H1 (cell line): ENCODE results near the gene E2F3. TPM values are rescaled to one million over a fixed set of nuclear protein-coding genes. Genes with fewer than 3 reads are reported as not detected.

ENCODE experiments used
- CTCF ChIA-PET: fragments of 300-600 bp; sonication (Branson Sonifier 250); formaldehyde crosslinking; loops from one replicate; lab custom pipeline; 2021; ENCODE audit not compliant: partially characterized antibody; lab: Charles Lee
- POLR2A ChIA-PET: fragments of 300-600 bp; sonication (Branson Sonifier 250); formaldehyde crosslinking; loops from one replicate; lab custom pipeline; 2021; ENCODE audit warnings: inconsistent platforms; ENCODE audit not compliant: partially characterized antibody; lab: Charles Lee
- DNase-seq, 2 experiments: peaks; one replicate each; pipeline versions ENCODE4 v3.0.0 to v3.0.0-alpha.2; 2010 to 2022; ENCODE audit warnings: low spot score in 2 of 2, low read depth in 1 of 2, mixed read lengths in 1 of 2
- FAIRE-seq: peaks from 2 replicates; lab custom pipeline; 2011; peaks lifted over from hg19 to GRCh38; lab: Jason Lieb, UNC
- H2AFZ ChIP-seq: 2 replicates; pipeline ENCODE4 v1.8.1; 2012; ENCODE audit warnings: low read length, inconsistent platforms
- H2AK5ac ChIP-seq: 2 replicates; pipeline ENCODE4 v1.6.1; 2013; ENCODE audit warnings: low read depth, low read length
- H2BK120ac ChIP-seq: replicated peaks from 2 replicates; pipeline ENCODE3; 2013; ENCODE audit warnings: low read depth, low read length, inconsistent platforms
- H2BK12ac ChIP-seq: 2 replicates; pipeline ENCODE4 v1.6.1; 2013; ENCODE audit warnings: low read depth, low read length
- H2BK15ac ChIP-seq: 2 replicates; pipeline ENCODE4 v1.6.1; 2013; ENCODE audit warnings: low read length
- H2BK20ac ChIP-seq: 2 replicates; pipeline ENCODE4 v1.6.1; 2013; ENCODE audit warnings: low read length
- H2BK5ac ChIP-seq: 2 replicates; pipeline ENCODE4 v1.6.1; 2013; ENCODE audit warnings: low read depth, low read length
- H3K14ac ChIP-seq: 2 replicates; pipeline ENCODE4 v1.6.1; 2013; ENCODE audit warnings: inconsistent platforms; ENCODE audit not compliant: insufficient read length
- H3K18ac ChIP-seq: 2 replicates; pipeline ENCODE4 v1.6.1; 2013; ENCODE audit warnings: low read length; ENCODE audit errors: extremely low read depth
- H3K23ac ChIP-seq: 2 replicates; pipeline ENCODE4 v1.6.1; 2013; ENCODE audit warnings: inconsistent platforms; ENCODE audit not compliant: insufficient read length
- H3K23me2 ChIP-seq: 2 replicates; pipeline ENCODE4 v1.6.1; 2013; ENCODE audit warnings: low read depth, low read length
- H3K27ac ChIP-seq: 2 replicates; pipeline ENCODE4 v1.6.1; 2011; ENCODE audit warnings: low read depth, low read length, inconsistent platforms
- H3K27me3 ChIP-seq, 4 experiments: replicated peaks in 1 of 4; 1 replicate in 1 of 4; 2 replicates in 3 of 4; pipeline versions ENCODE4 v1.6.1 to v1.8.1; 2011 to 2013; ENCODE audit warnings: low read length in 3 of 4, mild to moderate bottlenecking in 3 of 4, inconsistent platforms in 2 of 4, mixed read lengths in 2 of 4, moderate library complexity in 1 of 4; ENCODE audit not compliant: control insufficient read depth in 3 of 4, insufficient read depth in 3 of 4; ENCODE audit errors: extremely low read depth in 1 of 4
- H3K36me3 ChIP-seq, 4 experiments: 2 replicates each; pipeline versions ENCODE4 v1.6.1 to v1.8.1; 2011 to 2013; ENCODE audit warnings: mild to moderate bottlenecking in 4 of 4, low read length in 3 of 4, moderate library complexity in 2 of 4, control low read depth in 1 of 4, inconsistent platforms in 1 of 4; ENCODE audit not compliant: insufficient read depth in 4 of 4, control insufficient read depth in 2 of 4
- H3K4ac ChIP-seq: replicated peaks from 2 replicates; pipeline ENCODE3; 2013; ENCODE audit warnings: low read length, low read depth, mixed read lengths, inconsistent platforms; ENCODE audit not compliant: insufficient read length
- H3K4me1 ChIP-seq, 4 experiments: replicated peaks in 1 of 4; 1 replicate in 1 of 4; 2 replicates in 3 of 4; pipeline versions ENCODE4 v1.6.1 to v1.8.1; 2011 to 2013; ENCODE audit warnings: low read length in 3 of 4, inconsistent platforms in 2 of 4, mixed read lengths in 1 of 4; ENCODE audit not compliant: insufficient read depth in 4 of 4, control insufficient read depth in 3 of 4
- H3K4me2 ChIP-seq, 2 experiments: 2 replicates each; pipeline versions ENCODE4 v1.6.1 to v1.8.1; 2011 to 2013; ENCODE audit warnings: low read depth in 2 of 2, low read length in 2 of 2, control low read depth in 1 of 2, inconsistent platforms in 1 of 2, mild to moderate bottlenecking in 1 of 2; ENCODE audit not compliant: insufficient read depth in 1 of 2
- H3K4me3 ChIP-seq, 4 experiments: fragments of 200-600, 300-600 bp in 1 of 4; sonication (generic), shearing (Covaris generic), sonication (Bioruptor Twin) in 1 of 4; 2 replicates each; pipeline versions ENCODE4 v1.5.1 to v1.8.1; 2011 to 2016; ENCODE audit warnings: low read length in 4 of 4, low read depth in 3 of 4, control low read depth in 2 of 4, inconsistent platforms in 2 of 4, mild to moderate bottlenecking in 2 of 4, mixed read lengths in 1 of 4, moderate library complexity in 1 of 4; ENCODE audit not compliant: insufficient read depth in 2 of 4; ENCODE audit errors: extremely low read depth in 1 of 4
- H3K56ac ChIP-seq: replicated peaks from 2 replicates; pipeline ENCODE3; 2013; ENCODE audit warnings: low read depth, mild to moderate bottlenecking, mixed read lengths, low read length, inconsistent platforms; ENCODE audit not compliant: insufficient read length
- H3K79me1 ChIP-seq: 2 replicates; pipeline ENCODE4 v1.6.1; 2013; ENCODE audit warnings: low read depth, low read length, control low read depth
- H3K79me2 ChIP-seq, 2 experiments: 2 replicates each; pipeline versions ENCODE4 v1.6.1 to v1.8.1; 2012 to 2013; ENCODE audit warnings: low read length in 2 of 2, mild to moderate bottlenecking in 2 of 2, inconsistent platforms in 1 of 2; ENCODE audit not compliant: insufficient read depth in 2 of 2, control insufficient read depth in 1 of 2
- H3K9ac ChIP-seq, 4 experiments: replicated peaks in 1 of 4; 1 replicate in 1 of 4; 2 replicates in 3 of 4; pipeline versions ENCODE4 v1.6.1 to v1.8.1; 2011 to 2013; ENCODE audit warnings: low read depth in 3 of 4, low read length in 3 of 4, control low read depth in 2 of 4, mild to moderate bottlenecking in 2 of 4, moderate library complexity in 2 of 4, inconsistent platforms in 1 of 4; ENCODE audit errors: extremely low read depth in 1 of 4
- H3K9me3 ChIP-seq, 2 experiments: 2 replicates each; pipeline versions ENCODE4 v1.6.1 to v1.8.1; 2012 to 2013; ENCODE audit warnings: mild to moderate bottlenecking in 2 of 2, moderate library complexity in 2 of 2, control low read depth in 1 of 2, inconsistent platforms in 1 of 2, low read depth in 1 of 2, low read length in 1 of 2, mixed read lengths in 1 of 2; ENCODE audit not compliant: insufficient read depth in 2 of 2
- H4K20me1 ChIP-seq, 2 experiments: replicated peaks in 1 of 2; 2 replicates each; pipeline versions ENCODE3 to v1.8.1; 2011 to 2013; ENCODE audit warnings: inconsistent platforms in 2 of 2, low read length in 2 of 2, mild to moderate bottlenecking in 1 of 2; ENCODE audit not compliant: insufficient read depth in 2 of 2, control insufficient read depth in 1 of 2
- H4K5ac ChIP-seq: 2 replicates; pipeline ENCODE4 v1.6.1; 2013; ENCODE audit warnings: low read length, low read depth, mixed read lengths, inconsistent platforms; ENCODE audit not compliant: insufficient read length
- H4K8ac ChIP-seq: 2 replicates; pipeline ENCODE4 v1.8.0; 2013; ENCODE audit warnings: mild to moderate bottlenecking, moderate library complexity, low read length, inconsistent platforms; ENCODE audit not compliant: insufficient read depth; ENCODE audit errors: extremely low read depth
- H4K91ac ChIP-seq: replicated peaks from 2 replicates; pipeline ENCODE3; 2013; ENCODE audit warnings: low read length, mixed read lengths, inconsistent platforms; ENCODE audit not compliant: insufficient read length
- ASH2L ChIP-seq: fragments of 200-600, 300-600 bp; sonication (generic); IDR thresholded peaks from one replicate; pipeline ENCODE4 v1.7.1; 2017; ENCODE audit warnings: low read length
- CEBPB ChIP-seq: IDR thresholded peaks from 2 replicates; pipeline ENCODE4 v1.6.1; 2012; ENCODE audit warnings: low read depth, low read length
- CHD2 ChIP-seq: IDR thresholded peaks from 2 replicates; pipeline ENCODE4 v1.6.1; 2012; ENCODE audit warnings: low read length, improper control_type of control experiment
- GTF2F1 ChIP-seq: IDR thresholded peaks from 2 replicates; pipeline ENCODE4 v1.6.1; 2012; ENCODE audit warnings: low read depth, low read length, improper control_type of control experiment, borderline replicate concordance
- KDM1A ChIP-seq: fragments of 200-600, 300-600 bp; sonication (generic); IDR thresholded peaks from 2 replicates; pipeline ENCODE4 v1.7.1; 2016; ENCODE audit warnings: mild to moderate bottlenecking, low read length, borderline replicate concordance
- NRF1 ChIP-seq: IDR thresholded peaks from 2 replicates; pipeline ENCODE4 v1.6.1; 2011; ENCODE audit warnings: mild to moderate bottlenecking, low read depth, low read length, improper control_type of control experiment
- POLR2A ChIP-seq, 2 experiments: IDR thresholded peaks; 1 replicate in 1 of 2; 2 replicates in 1 of 2; pipeline ENCODE4 v1.6.1; 2011; ENCODE audit warnings: low read depth in 2 of 2, low read length in 2 of 2, mild to moderate bottlenecking in 2 of 2; ENCODE audit errors: control extremely low read depth in 1 of 2
- SIX5 ChIP-seq: IDR thresholded peaks from 2 replicates; pipeline ENCODE4 v1.6.1; 2011; ENCODE audit warnings: mild to moderate bottlenecking, low read depth, low read length
- SRF ChIP-seq: IDR thresholded peaks from 2 replicates; pipeline ENCODE4 v1.6.1; 2011; ENCODE audit warnings: mild to moderate bottlenecking, low read depth, low read length, moderate library complexity
- TAF1 ChIP-seq: IDR thresholded peaks from 2 replicates; pipeline ENCODE4 v1.6.1; 2011; ENCODE audit warnings: mild to moderate bottlenecking, low read depth, low read length
- TEAD4 ChIP-seq: IDR thresholded peaks from 2 replicates; pipeline ENCODE4 v1.6.1; 2012; ENCODE audit warnings: low read depth, low read length, inconsistent platforms, mixed read lengths
- WGBS, 2 experiments: shearing (Covaris generic) in 1 of 2; methylation state at CpG; one replicate each; pipeline versions ENCODE4 v1.1.6 to v1.1.7; 2013 to 2015; ENCODE audit warnings: low lambda C conversion rate in 2 of 2, mixed read lengths in 2 of 2, inconsistent platforms in 1 of 2, low coverage in 1 of 2, missing lambda C conversion rate in 1 of 2; ENCODE audit not compliant: insufficient replicate concordance in 2 of 2, insufficient coverage in 1 of 2, insufficient read length in 1 of 2; ENCODE audit errors: extremely low coverage in 1 of 2, missing lambda C conversion rate in 1 of 2; 5-methylcytosine and 5-hydroxymethylcytosine counted together
- polyA plus RNA-seq, 7 experiments: library from polyadenylated mRNA; depleted of rRNA in 3 of 7; stranded (reverse) in 5 of 7; unstranded in 2 of 7; fragments of >200 nt in 5 of 7; fragments of 200-250 nt in 2 of 7; gene quantifications; 1 replicate in 5 of 7; 2 replicates in 1 of 7; 4 replicates in 1 of 7; pipeline versions ENCODE4 v1.2.1 to v1.2.3, GENCODE V29; 2011 to 2013; ENCODE audit warnings: missing spikeins in 2 of 7, mixed read lengths in 2 of 7
- total RNA-seq: library from RNA; stranded (reverse); fragmentation: NEBNext Ultra II Directional; extraction: Animal tissue kit (Norgen Biotek cat#: 25700); gene quantifications from 2 replicates; pipeline ENCODE4 v1.2.1, GENCODE V29; 2021

E2F3 gene
- total and polyA plus RNA-seq, 2 of the 8 experiments (the other 6 are each of a cell fraction or from before 2014, with no cell fraction given), result 14.9 to 42.2 TPM

GRCh38 chr6:20403766-20404640 is 2.3 kb downstream of the E2F3 start:
- peak overlapping the region; percentile 69 for H3K4ac ChIP-seq
- H3K36me3 ChIP-seq, result peaks cover 4 to 21% (median 10%) of the 10 kb centered on the region in 4 experiments; a peak in 5 of 8 replicates
- 1% methylated on average over 13 of the region's 38 CpGs; no CpG with 5 or more reads in 1 of the 2 experiments for WGBS, 2 experiments
- FAIRE-seq, result no peak
- ChIA-PET CTCF (interaction anchor here (0.6 to 2.8 kb wide), 15 partner anchors 11 to 126 kb away, joined by 3 to 13 read pairs (median 4); no protein-coding TSS in a partner anchor), POLR2A (interaction anchor here (0.6 to 3.7 kb wide), 37 partner anchors 9 to 473 kb away, joined by 3 to 39 read pairs (median 4); partner anchors contain the start of gene CDKAL1)
- H3K27ac ChIP-seq, result peak overlapping the region; percentile 84
- H3K23ac ChIP-seq, result no peak overlapping the region
- H3K14ac ChIP-seq, result no peak overlapping the region
- H2AFZ ChIP-seq, result no peak overlapping the region
- H2BK15ac ChIP-seq, result no peak overlapping the region
- H3K4me3 ChIP-seq, result peak overlapping the region; percentile 62 to 88 (median 86)
- H3K9ac ChIP-seq, result peak overlapping the region; percentile 82 to 100 (median 94)
- peaks cover 5% of the 10 kb centered on the region; the same call in 1 of the 2 replicates for H3K79me1 ChIP-seq
- peak overlapping the region; percentile 90; the same call in 1 of the 2 replicates for H4K8ac ChIP-seq
- no peaks in the 10 kb centered on the region; a peak in 1 of 7 replicates for H3K27me3 ChIP-seq
- no peaks in the 10 kb centered on the region for H3K9me3 ChIP-seq
- peaks cover 25 to 56% of the 10 kb centered on the region in 2 experiments for H3K79me2 ChIP-seq
- H2AK5ac ChIP-seq, result peak overlapping the region; percentile 79; the same call in 1 of the 2 replicates
- peaks cover 8% of the 10 kb centered on the region for H3K23me2 ChIP-seq
- peak overlapping the region; percentile 68 for H4K5ac ChIP-seq
- H3K56ac ChIP-seq, result peak overlapping the region; percentile 57
- H2BK12ac ChIP-seq, result peak overlapping the region; percentile 91
- DNase-seq, result peak in 1 of 2 experiments; percentile 72
- no peak overlapping the region for H2BK120ac ChIP-seq
- H3K4me2 ChIP-seq, result peak overlapping the region; percentile 60 to 72
- H4K20me1 ChIP-seq, result peaks cover 14 to 19% of the 10 kb centered on the region in 2 experiments
- H2BK5ac ChIP-seq, result peak overlapping the region; percentile 84
- peak overlapping the region; percentile 81 for H3K18ac ChIP-seq
- H3K4me1 ChIP-seq, result peaks cover 2 to 5% (median 4%) of the 10 kb centered on the region in 4 experiments; a peak in 4 of 7 replicates
- no peak overlapping the region for H2BK20ac ChIP-seq
- H4K91ac ChIP-seq, result peak overlapping the region; percentile 67
- TF ChIP-seq CHD2, result no peak
- TF ChIP-seq CEBPB, result no peak
- no peak for TF ChIP-seq KDM1A
- TF ChIP-seq TEAD4, result no peak
- no peak for TF ChIP-seq SRF
- no peak for TF ChIP-seq GTF2F1
- TF ChIP-seq NRF1, result no peak
- no peak for TF ChIP-seq SIX5
- peak; percentile 66 to 69 for TF ChIP-seq POLR2A (IDR thresholded peaks at IDR 0.05; ENCODE audit: control extremely low read depth in 1 of 2, low read depth in 2 of 2, low read length in 2 of 2)
- TF ChIP-seq TAF1, result peak; percentile 25
- no peak for TF ChIP-seq ASH2L
